Muscle layer of duodenum (tissue), 2 donors: ENCODE data around the gene PIK3C2G.
"Not testable (repeated sequence)": the region's sequence is repeated elsewhere in the genome, so short reads cannot be mapped to it uniquely, and the experiment has no call there.

Source experiments
- H3K27ac ChIP-seq: one replicate; pipeline ENCODE4 v1.7.0; 2013; ENCODE audit warnings: mild to moderate bottlenecking, low read length
- H3K27me3 ChIP-seq: one replicate; pipeline ENCODE4 v1.7.0; 2013; ENCODE audit warnings: low read depth, mild to moderate bottlenecking, control low read depth, low read length
- H3K36me3 ChIP-seq, 2 donors: one replicate each; pipeline ENCODE4 v1.7.0; 2013; ENCODE audit warnings: low read length in 2 of 2, control low read depth in 1 of 2, mild to moderate bottlenecking in 1 of 2; ENCODE audit not compliant: insufficient read depth in 2 of 2, control insufficient read depth in 1 of 2
- H3K4me1 ChIP-seq, 2 donors: one replicate each; pipeline ENCODE4 v1.7.0; 2013; ENCODE audit warnings: low read length in 2 of 2, mild to moderate bottlenecking in 2 of 2, control low read depth in 1 of 2, moderate library complexity in 1 of 2; ENCODE audit not compliant: insufficient read depth in 2 of 2, control insufficient read depth in 1 of 2
- H3K4me3 ChIP-seq, 2 donors: one replicate each; pipeline ENCODE4 v1.7.0; 2013; ENCODE audit warnings: low read length in 2 of 2, low read depth in 1 of 2, mild to moderate bottlenecking in 1 of 2
- H3K9me3 ChIP-seq, 2 donors: one replicate each; pipeline ENCODE4 v1.7.0; 2013; ENCODE audit warnings: low read length in 2 of 2, control low read depth in 1 of 2, mild to moderate bottlenecking in 1 of 2; ENCODE audit not compliant: control insufficient read depth in 1 of 2
- donor health status: healthy.

PIK3C2G gene

GRCh38 chr12:18479256-18479655 is 217.9 kb downstream of the PIK3C2G start:
- Histone ChIP-seq H3K4me1 (no peaks in the 10 kb centered on the region), H3K27me3 (no peaks in the 10 kb centered on the region), H3K9me3 (no peaks in the 10 kb centered on the region), H3K27ac (no peak overlapping the region), H3K36me3 (no peaks in the 10 kb centered on the region), H3K4me3 (no peak overlapping the region)

- no peaks in the 10 kb centered on the region for H3K9me3 ChIP-seq
- H3K27ac ChIP-seq = no peak overlapping the region
- H3K4me1 ChIP-seq = no peaks in the 10 kb centered on the region
- H3K27me3 ChIP-seq = no peaks in the 10 kb centered on the region
- H3K36me3 ChIP-seq = no peaks in the 10 kb centered on the region
- no peak overlapping the region for H3K4me3 ChIP-seq
Observed at GRCh38 chr12:18482601-18483120, 221.3 kb downstream of the PIK3C2G start.

GRCh38 chr12:18483698-18484325 is 222.5 kb downstream of the PIK3C2G start:
- H3K4me3 ChIP-seq = no peak overlapping the region
- no peaks in the 10 kb centered on the region for H3K4me1 ChIP-seq
- no peaks in the 10 kb centered on the region for H3K36me3 ChIP-seq
- H3K27me3 ChIP-seq = no peaks in the 10 kb centered on the region
- H3K9me3 ChIP-seq = no peaks in the 10 kb centered on the region
- H3K27ac ChIP-seq = no peak overlapping the region

DNA sequence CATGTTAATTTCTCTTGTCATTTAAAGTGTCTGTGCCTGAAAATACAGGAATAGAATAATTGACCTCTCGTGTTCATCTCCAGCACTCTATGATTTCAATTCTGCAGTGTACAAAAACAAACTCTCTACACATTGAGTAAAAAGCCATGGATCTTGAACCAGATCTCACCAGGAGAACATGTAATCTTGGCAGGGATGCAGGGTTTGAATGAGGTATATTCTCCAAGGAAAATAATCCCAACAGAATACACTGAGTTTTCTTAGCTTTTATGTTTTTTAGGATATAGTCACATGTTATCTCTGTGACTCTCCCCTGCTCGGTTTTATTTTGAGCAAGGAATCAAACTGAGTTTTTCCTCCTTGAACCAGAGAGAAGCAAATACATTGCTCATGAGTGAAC is 224.7 kb downstream of the PIK3C2G start:
- no peak overlapping the region for H3K27ac ChIP-seq
- H3K4me3 ChIP-seq = no peak overlapping the region
- H3K9me3 ChIP-seq = no peaks in the 10 kb centered on the region
- H3K36me3 ChIP-seq = no peaks in the 10 kb centered on the region
- H3K27me3 ChIP-seq = no peaks in the 10 kb centered on the region
- no peaks in the 10 kb centered on the region for H3K4me1 ChIP-seq

DNA sequence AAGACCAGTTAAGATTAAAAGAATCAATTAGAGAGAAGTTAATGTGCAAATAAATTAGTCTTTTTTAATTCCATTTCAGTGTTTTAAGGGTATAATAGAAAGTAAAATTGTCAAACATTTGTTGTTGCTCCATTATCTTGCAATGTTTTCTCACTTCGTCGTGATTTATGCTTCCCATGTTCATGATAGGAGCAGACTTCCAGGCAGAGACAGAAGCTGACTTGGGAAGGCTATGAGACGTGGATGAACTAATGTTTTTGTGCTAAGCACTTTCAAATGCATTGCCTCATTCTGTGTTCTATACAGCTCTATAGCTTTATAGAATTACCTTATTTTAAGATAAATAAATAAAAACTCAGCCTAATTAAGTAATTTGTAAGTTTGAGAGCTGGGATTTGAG is 226.2 kb downstream of the PIK3C2G start:
- Histone ChIP-seq H3K9me3 (no peaks in the 10 kb centered on the region), H3K36me3 (no peaks in the 10 kb centered on the region), H3K27ac (no peak overlapping the region), H3K27me3 (no peaks in the 10 kb centered on the region), H3K4me1 (no peaks in the 10 kb centered on the region), H3K4me3 (no peak overlapping the region)

GRCh38 chr12:18492372-18493025 is 231.2 kb downstream of the PIK3C2G start:
- H3K4me3 ChIP-seq = no peak overlapping the region
- no peaks in the 10 kb centered on the region for H3K36me3 ChIP-seq
- H3K27me3 ChIP-seq = no peaks in the 10 kb centered on the region
- no peaks in the 10 kb centered on the region for H3K4me1 ChIP-seq
- H3K27ac ChIP-seq = no peak overlapping the region
- H3K9me3 ChIP-seq = no peaks in the 10 kb centered on the region

- Histone ChIP-seq H3K27me3 (no peaks in the 10 kb centered on the region), H3K36me3 (no peaks in the 10 kb centered on the region), H3K4me3 (no peak overlapping the region), H3K27ac (no peak overlapping the region), H3K9me3 (no peaks in the 10 kb centered on the region), H3K4me1 (no peaks in the 10 kb centered on the region)
Observed at GRCh38 chr12:18496156-18496555, 234.8 kb downstream of the PIK3C2G start.

- H3K4me3 ChIP-seq, H3K27me3 ChIP-seq, H3K36me3 ChIP-seq, H3K4me1 ChIP-seq, H3K27ac ChIP-seq, H3K9me3 ChIP-seq: not testable (repeated sequence)
Observed at GRCh38 chr12:18500160-18500574, 238.8 kb downstream of the PIK3C2G start.

DNA sequence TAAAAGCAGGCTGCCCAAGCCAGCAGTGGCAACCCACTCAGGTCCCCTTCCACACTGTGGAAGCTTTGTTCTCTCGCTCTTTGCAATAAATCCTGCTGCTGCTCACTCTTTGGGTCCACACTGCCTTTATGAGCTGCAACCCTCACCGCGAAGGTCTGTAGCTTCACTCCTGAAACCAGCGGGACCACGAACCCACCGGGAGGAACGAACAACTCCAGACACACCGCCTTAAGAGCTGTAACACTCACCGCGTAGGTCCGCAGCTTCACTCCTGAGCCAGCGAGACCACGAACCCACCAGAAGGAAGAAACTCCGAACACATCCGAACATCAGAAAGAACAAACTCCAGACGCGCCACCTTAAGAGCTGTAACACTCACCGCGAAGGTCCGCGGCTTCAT is 239.4 kb downstream of the PIK3C2G start:
- not testable (repeated sequence) for H3K4me3 ChIP-seq, H3K27me3 ChIP-seq, H3K4me1 ChIP-seq, H3K9me3 ChIP-seq, H3K36me3 ChIP-seq, H3K27ac ChIP-seq

- no peak overlapping the region for H3K27ac ChIP-seq
- H3K36me3 ChIP-seq = no peaks in the 10 kb centered on the region
- no peaks in the 10 kb centered on the region for H3K4me1 ChIP-seq
- H3K9me3 ChIP-seq = no peaks in the 10 kb centered on the region
- H3K27me3 ChIP-seq = no peaks in the 10 kb centered on the region
- H3K4me3 ChIP-seq = no peak overlapping the region
Observed at GRCh38 chr12:18502422-18502968, 241.2 kb downstream of the PIK3C2G start.

- no peaks in the 10 kb centered on the region for H3K4me1 ChIP-seq
- H3K27ac ChIP-seq = no peak overlapping the region
- peaks cover 0 to 14% of the 10 kb centered on the region in 2 donors for H3K9me3 ChIP-seq
- H3K36me3 ChIP-seq = no peaks in the 10 kb centered on the region
- H3K4me3 ChIP-seq = no peak overlapping the region
- no peaks in the 10 kb centered on the region for H3K27me3 ChIP-seq
Observed at GRCh38 chr12:18521461-18521860, 260.1 kb downstream of the PIK3C2G start.
